Activated CD8-positive, alpha-beta memory T cell treated with anti-CD3 and anti-CD28 coated beads, Interleukin-2, amount 50 U/mL, for 1 hour (primary cell): Measurements from ENCODE around the gene TREML4.
"Not testable (repeated sequence)": the region's sequence is repeated elsewhere in the genome, so short reads cannot be mapped to it uniquely, and the experiment has no call there.

Source experiments
- DNase-seq: peaks from one replicate; pipeline ENCODE4 v3.0.0-alpha.2; 2020; ENCODE audit errors: extremely low read depth

TREML4 gene

DNA sequence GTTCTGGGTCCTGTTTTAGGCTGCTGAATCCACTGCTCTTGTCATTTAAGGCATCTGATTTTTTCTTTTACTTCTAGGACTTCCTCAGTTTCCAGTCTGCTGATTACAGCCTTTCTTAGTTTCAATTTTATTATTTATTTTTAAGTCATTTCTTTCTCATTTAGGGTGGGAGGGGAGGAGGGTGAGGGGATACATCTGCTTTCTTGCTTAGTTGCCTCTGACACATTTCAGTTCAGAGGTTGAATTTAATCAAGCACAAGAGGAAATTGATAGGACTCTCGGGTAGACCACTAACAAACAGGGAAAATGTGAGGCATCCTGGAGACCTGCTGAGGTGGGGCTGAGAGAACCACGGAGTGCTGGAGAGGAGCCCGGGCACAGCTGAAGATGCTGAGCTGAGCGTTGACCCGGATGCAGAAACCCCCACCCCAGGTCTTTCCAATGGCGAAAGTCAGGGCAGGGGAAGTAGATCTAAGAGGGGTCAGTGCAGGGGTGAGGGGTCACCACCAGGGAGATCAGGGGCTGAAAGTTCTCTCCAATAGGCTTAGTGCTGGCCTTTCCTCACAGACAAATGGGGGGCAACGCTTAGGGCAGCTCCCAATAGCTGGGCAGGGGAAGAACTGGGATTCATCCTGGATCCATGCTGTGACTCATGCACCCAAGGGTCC, 19.6 kb upstream of the TREML4 start:
- DNase-seq = no peak

- DNase-seq = no peak
Measured at GRCh38 chr6:41209547-41210320, 18.4 kb upstream of the TREML4 start.

GRCh38 chr6:41214559-41215238, 13.4 kb upstream of the TREML4 start:
- no peak for DNase-seq

DNA sequence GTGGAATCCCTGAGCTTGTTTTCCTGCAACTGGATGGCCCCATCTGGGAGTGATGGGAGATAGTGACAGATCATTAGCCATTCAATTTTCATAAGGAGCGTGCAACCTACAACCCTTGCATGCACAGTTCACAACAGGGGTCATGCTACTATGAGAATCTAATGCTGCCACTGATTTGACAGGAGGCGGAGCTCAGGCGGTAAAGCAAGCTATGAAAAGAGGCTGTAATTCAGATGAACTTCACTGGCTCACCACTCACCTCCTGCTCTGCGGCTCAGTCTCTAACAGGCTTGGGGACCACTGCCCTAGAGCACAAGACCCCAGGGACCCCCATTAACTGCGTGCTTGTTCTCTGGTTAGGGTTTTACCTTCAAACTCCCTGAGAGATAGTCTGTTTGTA, 12.4 kb upstream of the TREML4 start:
- no peak for DNase-seq

- no peak for DNase-seq
Measured at GRCh38 chr6:41216616-41217015, 11.5 kb upstream of the TREML4 start.

DNA sequence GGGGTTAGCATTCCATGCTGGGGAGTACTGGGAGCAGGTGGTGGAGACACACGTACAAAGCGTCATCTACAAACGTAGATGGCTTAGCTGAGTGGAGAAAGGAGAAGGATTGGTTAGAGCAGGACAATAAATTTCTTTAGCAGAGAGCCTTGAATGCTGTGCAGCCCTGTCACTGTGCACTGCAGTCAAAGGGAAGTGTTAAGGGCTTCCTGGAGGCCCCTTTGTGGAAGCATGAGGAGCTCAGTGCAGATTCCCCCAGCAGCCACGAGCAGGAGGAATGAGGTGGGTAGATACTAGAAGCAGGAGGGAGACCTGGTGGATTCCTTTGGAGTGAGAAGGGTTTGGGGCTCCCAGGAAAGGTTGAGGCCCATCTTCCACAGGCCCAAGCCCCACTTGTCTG, 6.1 kb upstream of the TREML4 start:
- DNase-seq = no peak

GRCh38 chr6:41222513-41222912, 5.6 kb upstream of the TREML4 start:
- DNase-seq = no peak

GRCh38 chr6:41224800-41225199, 3.3 kb upstream of the TREML4 start:
- DNase-seq = no peak

DNA sequence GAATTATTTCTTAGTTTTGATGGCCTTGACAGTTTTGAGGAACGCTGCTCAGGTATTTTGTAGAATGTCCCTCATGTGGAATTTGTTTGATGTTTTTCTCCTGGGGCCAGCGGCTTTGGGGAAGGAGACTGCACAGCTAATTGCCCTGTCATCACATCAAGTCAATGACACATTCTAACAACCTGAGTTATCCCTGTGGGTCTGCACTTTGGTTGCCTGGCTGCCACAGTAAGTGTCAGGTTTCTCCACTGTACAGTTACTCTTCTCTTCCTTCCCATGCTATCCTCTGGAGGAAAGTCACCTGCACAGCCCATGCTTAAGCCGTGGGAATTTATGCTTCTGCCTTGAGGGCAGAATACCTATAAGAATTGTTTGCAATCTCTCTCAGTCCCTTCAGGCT, 1.4 kb upstream of the TREML4 start:
- no peak for DNase-seq

- no peak for DNase-seq
Measured at GRCh38 chr6:41228616-41229015, 467 bp downstream of the TREML4 start.

DNA sequence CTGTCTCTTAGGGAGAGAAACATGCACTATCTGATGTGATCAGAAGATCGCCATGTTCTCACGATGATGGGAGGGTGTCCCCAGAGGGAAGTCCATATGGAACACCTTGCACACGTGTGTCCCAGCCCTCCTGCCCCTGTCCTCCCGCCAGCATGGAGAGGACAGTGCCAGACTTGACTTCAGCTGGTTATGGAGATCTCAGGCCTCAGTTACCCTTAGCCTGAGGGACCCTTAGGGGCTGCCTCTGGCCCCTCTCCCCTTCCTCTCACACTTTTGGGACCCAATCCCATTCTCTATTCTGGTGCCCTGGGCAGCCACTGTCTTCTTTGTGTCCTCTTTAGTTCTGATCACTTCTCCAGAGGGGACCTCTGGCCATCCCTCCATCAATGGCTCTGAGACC, 1.6 kb downstream of the TREML4 start:
- no peak for DNase-seq

DNA sequence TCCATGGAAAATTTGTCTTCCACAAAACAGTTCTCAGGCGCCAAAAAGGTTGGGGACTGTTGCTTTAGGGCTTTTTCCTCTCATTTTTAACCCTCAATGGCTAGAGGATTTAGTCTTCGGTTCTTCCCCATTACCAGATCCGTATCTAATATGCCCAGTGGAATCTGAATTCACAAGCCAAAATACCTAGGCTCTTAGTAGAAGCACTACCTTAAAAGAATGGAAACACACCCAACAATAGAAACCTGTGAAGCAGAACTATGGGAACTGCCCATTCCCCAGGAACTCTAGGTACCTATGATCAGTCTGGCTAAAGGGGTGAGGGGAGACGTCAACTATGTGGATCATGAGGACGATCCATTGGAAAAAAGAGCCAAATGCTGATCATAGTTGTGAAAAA, 3.1 kb downstream of the TREML4 start:
- DNase-seq = no peak

GRCh38 chr6:41232667-41233066, 4.5 kb downstream of the TREML4 start:
- no peak for DNase-seq

DNA sequence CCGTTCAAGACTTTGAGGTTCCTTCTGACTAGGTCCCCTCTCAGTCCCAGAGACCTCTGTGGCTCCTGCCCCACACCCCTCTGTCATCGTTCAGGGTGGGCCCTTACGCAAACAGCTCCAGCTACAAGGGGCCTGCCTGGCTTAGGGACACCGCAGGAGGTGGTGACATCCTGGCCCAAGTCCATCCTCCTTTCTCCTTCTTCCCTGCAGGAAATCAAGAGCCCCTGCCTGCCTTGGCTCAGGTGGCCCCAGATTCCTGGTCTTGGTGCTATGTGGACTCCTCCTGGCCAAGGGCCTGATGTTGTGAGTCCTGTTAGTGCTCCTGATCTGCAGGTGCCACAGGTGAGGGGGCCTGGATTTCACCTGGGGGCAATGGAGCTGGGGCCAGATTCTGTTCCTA, 8.1 kb downstream of the TREML4 start:
- DNase-seq = no peak

DNA sequence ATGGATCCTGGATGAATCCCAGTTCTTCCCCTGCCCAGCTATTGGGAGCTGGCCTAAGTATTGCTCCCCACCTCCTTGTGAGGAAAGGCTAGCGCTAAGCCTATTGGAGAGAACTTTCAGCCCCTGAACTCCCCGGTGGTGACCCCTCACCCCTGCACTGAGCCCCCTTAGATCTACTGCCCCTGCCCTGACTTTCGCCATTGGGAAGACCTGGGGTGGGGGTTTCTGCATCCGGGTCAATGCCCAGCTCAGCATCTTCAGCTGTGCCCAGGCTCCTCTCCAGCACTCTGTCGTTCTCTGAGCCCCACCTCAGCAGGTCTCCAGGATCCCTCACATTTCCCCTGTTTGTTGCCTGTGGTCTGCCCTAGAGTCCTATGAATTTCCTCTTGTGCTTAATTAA, 9.0 kb downstream of the TREML4 start:
- no peak for DNase-seq

GRCh38 chr6:41239467-41240159, 11.5 kb downstream of the TREML4 start:
- no peak for DNase-seq

DNA sequence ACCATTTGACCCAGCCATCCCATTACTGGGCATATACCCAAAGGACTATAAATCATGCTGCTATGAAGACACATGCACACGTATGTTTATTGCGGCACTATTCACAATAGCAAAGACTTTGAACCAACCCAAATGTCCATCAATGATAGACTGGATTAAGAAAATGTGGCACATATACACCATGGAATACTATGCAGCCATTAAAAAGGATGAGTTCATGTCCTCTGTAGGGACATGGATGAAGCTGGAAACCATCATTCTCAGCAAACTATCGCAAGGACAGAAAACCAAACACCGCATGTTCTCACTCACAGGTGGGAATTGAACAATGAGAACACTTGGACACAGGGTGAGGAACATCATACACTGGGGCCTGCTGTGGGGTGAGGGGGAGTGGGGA, 18.4 kb downstream of the TREML4 start:
- not testable (repeated sequence) for DNase-seq

DNA sequence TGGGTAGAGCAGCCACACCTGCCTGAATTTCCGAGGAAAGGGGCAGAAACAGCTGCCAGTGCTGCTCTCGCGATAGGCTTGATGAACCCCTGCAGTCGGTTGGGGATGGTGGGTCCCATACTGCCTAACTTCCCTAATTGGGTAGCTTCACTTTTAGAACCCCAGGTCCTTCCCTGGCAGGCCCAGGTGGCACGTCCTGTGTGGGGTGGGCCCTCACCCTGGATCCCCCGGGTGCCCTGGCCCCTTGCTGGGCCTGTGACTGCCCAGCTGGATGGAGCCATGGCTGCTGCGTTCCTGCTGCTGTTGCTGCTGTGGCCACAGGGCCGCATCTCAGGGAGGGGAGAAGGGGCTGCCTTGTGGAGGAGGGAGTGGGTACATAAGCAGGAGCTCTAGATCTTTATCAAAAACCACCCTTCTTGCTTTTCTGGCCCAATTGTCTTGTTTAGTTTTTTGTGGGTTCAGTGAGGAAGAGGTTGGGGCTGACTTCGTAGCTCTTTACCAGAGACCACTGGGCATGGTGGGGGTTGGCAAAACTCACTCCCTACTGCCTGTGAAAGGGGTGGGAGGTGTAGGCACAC, 19.2 kb downstream of the TREML4 start:
- DNase-seq = no peak

DNA sequence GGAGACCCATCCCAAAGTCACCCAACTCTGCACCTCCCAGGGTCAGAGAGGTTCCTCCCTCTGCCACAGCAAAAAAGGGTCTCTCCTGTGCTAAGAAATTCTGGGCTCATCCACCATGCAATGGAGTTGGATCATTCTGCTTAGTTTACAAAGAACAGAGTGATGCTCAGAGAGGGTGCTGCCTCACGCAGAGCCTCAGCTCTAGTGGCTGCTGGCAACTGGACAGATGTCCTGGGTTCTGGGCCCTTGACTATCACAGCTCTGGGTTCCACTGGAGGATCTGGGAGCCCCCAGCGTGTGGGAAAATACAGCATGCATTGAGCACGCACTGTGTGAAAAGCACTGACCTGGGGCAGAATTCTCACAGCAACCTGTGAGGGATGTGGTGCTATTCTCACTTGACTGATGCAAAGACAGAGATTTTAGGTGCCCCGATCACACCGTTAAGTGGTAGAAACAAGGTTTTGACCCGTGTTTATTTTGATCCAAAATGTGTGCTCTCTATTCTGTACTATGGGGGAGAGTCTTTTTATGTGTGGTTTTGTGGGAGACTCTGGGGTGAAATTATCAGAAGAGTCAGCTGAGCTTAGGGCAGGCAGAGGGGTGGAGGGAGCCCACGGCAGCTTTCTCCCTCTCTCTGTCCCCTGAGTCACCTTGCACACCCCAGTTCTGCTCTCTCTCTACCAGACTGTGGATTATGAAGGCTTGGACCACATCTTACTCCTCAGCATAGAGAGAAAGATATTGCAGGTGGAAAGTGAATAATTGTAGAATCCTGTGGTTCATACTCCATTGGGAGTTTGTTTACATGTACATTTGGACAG, 19.9 kb downstream of the TREML4 start:
- no peak for DNase-seq

GRCh38 chr6:41252401-41253169, 24.4 kb downstream of the TREML4 start:
- no peak for DNase-seq
